Tibial artery (tissue), 4 donors: ENCODE data around the gene RBM15B.

Source experiments
- DNase-seq, 2 donors: peaks; one replicate each; pipeline ENCODE4 v3.0.0-alpha.2; 2019
- H3K27ac ChIP-seq, 2 donors: fragments of 200-600 bp; sonication (generic) in 1 of 2; 1 replicate in 1 of 2; 2 replicates in 1 of 2; pipeline ENCODE4 v1.5.1; 2018 to 2019; ENCODE audit warnings: mild to moderate bottlenecking in 1 of 2
- H3K27me3 ChIP-seq, 2 donors: fragments of 200-600 bp; sonication (generic) in 1 of 2; one replicate each; pipeline versions ENCODE4 v1.5.1 to v1.6.0; 2016 to 2019
- H3K36me3 ChIP-seq, 3 donors: fragments of 200-600 bp; sonication (generic) in 2 of 3; one replicate each; pipeline ENCODE4 v1.5.1; 2016 to 2019; ENCODE audit warnings: mild to moderate bottlenecking in 2 of 3
- H3K4me1 ChIP-seq, 4 donors: fragments of 200-600 bp; sonication (generic) in 2 of 4; 1 replicate in 3 of 4; 2 replicates in 1 of 4; pipeline ENCODE4 v1.5.1; 2016 to 2019
- H3K4me3 ChIP-seq, 2 donors: fragments of 200-600 bp; sonication (generic) in 1 of 2; 1 replicate in 1 of 2; 2 replicates in 1 of 2; pipeline ENCODE4 v1.5.1; 2018 to 2019; ENCODE audit warnings: mild to moderate bottlenecking in 2 of 2
- H3K9me3 ChIP-seq, 3 donors: fragments of 200-600 bp; sonication (generic) in 1 of 3; one replicate each; pipeline ENCODE4 v1.5.1; 2016 to 2019
- intact Hi-C: fragments of 100-400 bp; cut with DNase I; formaldehyde crosslinking; loops from one replicate; pipeline ENCODE4 v1.15.0; 2023; ENCODE audit warnings: low total_unique reads
- TF ChIP-seq, protein P1 (sequence below), 2 experiments: fragments of 200-600 bp in 1 of 2; fragments of 450-650 bp in 1 of 2; IDR thresholded peaks; one replicate each; pipeline ENCODE4 v1.5.1; 2017 to 2019; ENCODE audit warnings: antibody characterized with exemption in 2 of 2, mild to moderate bottlenecking in 1 of 2, moderate library complexity in 1 of 2

Gene RBM15B

GRCh38 chr3:51390246-51391074 is 625 bp upstream of the RBM15B start:
- no peak for DNase-seq
- peak overlapping the region; percentile 70 to 76 for H3K4me3 ChIP-seq
- peaks cover 0 to 89% (median 61%) of the 10 kb centered on the region in 4 donors for H3K4me1 ChIP-seq
- H3K9me3 ChIP-seq, result no peaks in the 10 kb centered on the region
- H3K27me3 ChIP-seq, result no peaks in the 10 kb centered on the region
- peaks cover 26 to 61% (median 40%) of the 10 kb centered on the region in 3 donors for H3K36me3 ChIP-seq
- intact Hi-C loops, result loop anchor here (5.0 to 10.0 kb wide), 2 partner anchors 284 to 773 kb away; partner anchors contain the start of genes MAPKAPK3 and TEX264
- H3K27ac ChIP-seq, result peak overlapping the region; percentile 67 to 84
- TF ChIP-seq, protein P1, sequence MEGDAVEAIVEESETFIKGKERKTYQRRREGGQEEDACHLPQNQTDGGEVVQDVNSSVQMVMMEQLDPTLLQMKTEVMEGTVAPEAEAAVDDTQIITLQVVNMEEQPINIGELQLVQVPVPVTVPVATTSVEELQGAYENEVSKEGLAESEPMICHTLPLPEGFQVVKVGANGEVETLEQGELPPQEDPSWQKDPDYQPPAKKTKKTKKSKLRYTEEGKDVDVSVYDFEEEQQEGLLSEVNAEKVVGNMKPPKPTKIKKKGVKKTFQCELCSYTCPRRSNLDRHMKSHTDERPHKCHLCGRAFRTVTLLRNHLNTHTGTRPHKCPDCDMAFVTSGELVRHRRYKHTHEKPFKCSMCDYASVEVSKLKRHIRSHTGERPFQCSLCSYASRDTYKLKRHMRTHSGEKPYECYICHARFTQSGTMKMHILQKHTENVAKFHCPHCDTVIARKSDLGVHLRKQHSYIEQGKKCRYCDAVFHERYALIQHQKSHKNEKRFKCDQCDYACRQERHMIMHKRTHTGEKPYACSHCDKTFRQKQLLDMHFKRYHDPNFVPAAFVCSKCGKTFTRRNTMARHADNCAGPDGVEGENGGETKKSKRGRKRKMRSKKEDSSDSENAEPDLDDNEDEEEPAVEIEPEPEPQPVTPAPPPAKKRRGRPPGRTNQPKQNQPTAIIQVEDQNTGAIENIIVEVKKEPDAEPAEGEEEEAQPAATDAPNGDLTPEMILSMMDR (IDR thresholded peaks at IDR 0.05), result no peak

DNA sequence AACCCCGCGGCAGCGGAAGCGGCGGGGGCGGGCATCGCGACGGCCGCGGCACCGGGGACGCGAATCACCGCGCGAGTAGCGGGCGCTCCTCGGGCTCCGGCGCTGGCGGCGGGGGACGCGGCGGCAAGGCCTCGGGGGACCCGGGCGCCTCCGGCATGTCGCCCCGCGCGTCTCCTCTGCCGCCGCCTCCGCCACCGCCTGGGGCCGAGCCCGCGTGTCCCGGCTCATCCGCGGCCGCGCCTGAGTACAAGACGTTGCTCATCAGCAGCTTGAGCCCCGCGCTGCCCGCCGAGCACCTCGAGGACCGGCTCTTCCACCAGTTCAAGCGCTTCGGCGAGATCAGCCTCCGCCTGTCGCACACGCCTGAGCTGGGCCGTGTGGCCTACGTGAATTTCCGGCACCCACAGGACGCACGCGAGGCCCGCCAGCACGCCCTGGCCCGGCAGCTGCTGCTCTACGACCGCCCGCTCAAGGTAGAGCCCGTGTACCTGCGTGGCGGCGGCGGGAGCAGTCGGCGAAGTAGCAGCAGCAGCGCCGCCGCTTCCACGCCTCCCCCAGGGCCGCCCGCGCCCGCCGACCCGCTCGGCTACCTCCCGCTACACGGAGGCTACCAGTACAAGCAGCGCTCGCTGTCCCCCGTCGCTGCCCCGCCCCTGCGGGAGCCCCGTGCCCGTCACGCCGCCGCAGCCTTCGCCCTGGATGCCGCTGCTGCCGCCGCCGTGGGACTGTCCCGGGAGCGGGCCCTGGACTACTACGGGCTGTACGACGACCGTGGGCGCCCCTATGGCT is 675 bp downstream of the RBM15B start:
- Histone ChIP-seq H3K4me1 (peaks cover 0 to 89% (median 54%) of the 10 kb centered on the region in 4 donors), H3K27ac (peak overlapping the region; percentile 83 to 84), H3K4me3 (peak overlapping the region; percentile 70 to 76), H3K36me3 (peaks cover 30 to 74% (median 53%) of the 10 kb centered on the region in 3 donors), H3K9me3 (no peaks in the 10 kb centered on the region), H3K27me3 (no peaks in the 10 kb centered on the region)
- no peak for DNase-seq
- TF ChIP-seq, protein P1 (IDR thresholded peaks at IDR 0.05), result no peak
- intact Hi-C loops, result loop anchor here (5.0 to 10.0 kb wide), 2 partner anchors 283 to 774 kb away; partner anchors contain the start of genes MAPKAPK3 and TEX264

DNA sequence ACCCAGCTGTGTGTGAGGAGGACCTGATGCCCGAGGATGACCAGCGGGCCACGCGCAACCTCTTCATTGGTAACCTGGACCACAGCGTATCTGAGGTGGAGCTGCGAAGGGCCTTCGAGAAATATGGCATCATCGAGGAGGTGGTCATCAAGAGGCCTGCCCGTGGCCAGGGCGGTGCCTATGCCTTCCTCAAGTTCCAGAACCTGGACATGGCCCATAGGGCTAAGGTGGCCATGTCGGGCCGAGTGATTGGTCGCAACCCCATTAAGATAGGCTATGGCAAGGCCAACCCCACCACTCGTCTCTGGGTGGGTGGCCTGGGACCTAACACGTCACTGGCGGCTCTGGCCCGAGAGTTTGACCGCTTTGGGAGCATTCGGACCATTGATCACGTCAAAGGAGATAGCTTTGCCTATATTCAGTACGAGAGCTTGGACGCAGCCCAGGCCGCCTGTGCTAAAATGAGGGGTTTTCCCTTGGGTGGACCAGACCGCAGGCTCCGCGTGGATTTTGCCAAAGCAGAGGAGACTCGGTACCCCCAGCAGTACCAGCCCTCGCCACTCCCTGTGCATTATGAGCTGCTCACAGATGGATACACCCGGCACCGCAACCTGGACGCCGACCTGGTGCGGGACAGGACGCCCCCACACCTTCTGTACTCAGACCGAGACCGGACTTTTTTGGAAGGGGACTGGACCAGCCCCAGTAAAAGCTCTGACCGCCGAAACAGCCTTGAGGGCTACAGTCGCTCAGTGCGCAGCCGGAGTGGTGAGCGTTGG is 1.5 kb downstream of the RBM15B start:
- Histone ChIP-seq H3K4me3 (peak overlapping the region; percentile 70 to 76), H3K4me1 (peaks cover 0 to 81% (median 53%) of the 10 kb centered on the region in 4 donors), H3K36me3 (peaks cover 30 to 75% (median 61%) of the 10 kb centered on the region in 3 donors), H3K9me3 (no peaks in the 10 kb centered on the region), H3K27me3 (no peaks in the 10 kb centered on the region), H3K27ac (peak overlapping the region; percentile 83 to 84)
- no peak for DNase-seq
- intact Hi-C loops, result loop anchor here (5.0 to 10.0 kb wide), 2 partner anchors 282 to 775 kb away; partner anchors contain the start of genes MAPKAPK3 and TEX264
- TF ChIP-seq, protein P1 (IDR thresholded peaks at IDR 0.05), result no peak

DNA sequence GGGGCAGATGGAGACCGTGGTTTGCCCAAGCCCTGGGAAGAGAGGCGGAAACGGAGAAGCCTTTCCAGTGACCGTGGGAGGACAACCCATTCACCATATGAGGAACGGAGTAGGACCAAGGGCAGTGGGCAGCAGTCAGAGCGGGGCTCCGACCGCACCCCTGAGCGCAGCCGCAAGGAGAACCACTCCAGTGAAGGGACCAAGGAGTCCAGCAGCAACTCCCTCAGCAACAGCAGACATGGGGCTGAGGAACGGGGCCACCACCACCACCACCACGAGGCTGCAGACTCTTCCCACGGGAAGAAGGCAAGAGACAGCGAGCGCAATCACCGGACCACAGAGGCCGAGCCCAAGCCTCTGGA is 2.0 kb downstream of the RBM15B start:
- DNase-seq, result no peak
- H3K36me3 ChIP-seq, result peaks cover 30 to 76% (median 61%) of the 10 kb centered on the region in 3 donors
- no peaks in the 10 kb centered on the region for H3K9me3 ChIP-seq
- peaks cover 0 to 75% (median 53%) of the 10 kb centered on the region in 4 donors for H3K4me1 ChIP-seq
- H3K27me3 ChIP-seq, result no peaks in the 10 kb centered on the region
- H3K4me3 ChIP-seq, result no peak overlapping the region
- TF ChIP-seq, protein P1 (IDR thresholded peaks at IDR 0.05), result no peak
- intact Hi-C loops, result loop anchor here (5.0 to 10.0 kb wide), 2 partner anchors 282 to 776 kb away; partner anchors contain the start of genes MAPKAPK3 and TEX264
- no peak overlapping the region for H3K27ac ChIP-seq

DNA sequence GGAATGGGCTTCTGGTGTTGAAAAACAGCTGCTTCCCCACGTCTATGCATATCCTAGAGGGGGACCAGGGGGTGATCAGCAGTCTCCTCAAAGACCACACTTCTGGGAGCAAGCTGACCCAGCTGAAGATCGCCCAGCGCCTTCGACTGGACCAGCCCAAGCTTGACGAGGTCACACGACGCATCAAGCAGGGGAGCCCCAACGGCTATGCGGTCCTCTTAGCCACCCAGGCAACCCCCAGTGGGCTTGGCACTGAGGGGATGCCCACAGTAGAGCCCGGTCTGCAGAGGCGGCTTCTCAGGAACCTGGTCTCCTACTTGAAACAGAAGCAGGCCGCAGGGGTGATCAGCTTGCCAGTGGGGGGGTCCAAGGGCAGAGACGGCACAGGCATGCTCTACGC is 2.5 kb downstream of the RBM15B start:
- Histone ChIP-seq H3K9me3 (no peaks in the 10 kb centered on the region), H3K36me3 (peaks cover 32 to 76% (median 60%) of the 10 kb centered on the region in 3 donors), H3K27me3 (no peaks in the 10 kb centered on the region), H3K27ac (no peak overlapping the region), H3K4me3 (no peak overlapping the region), H3K4me1 (peaks cover 0 to 71% (median 53%) of the 10 kb centered on the region in 4 donors)
- DNase-seq, result no peak
- intact Hi-C loops, result loop anchor here (5.0 to 10.0 kb wide), 2 partner anchors 281 to 776 kb away; partner anchors contain the start of genes MAPKAPK3 and TEX264
- TF ChIP-seq, protein P1 (IDR thresholded peaks at IDR 0.05), result no peak
